Stimulated activated CD8-positive, alpha-beta memory T cell treated with anti-CD3 and anti-CD28 coated beads, Interleukin-12 subunit alpha, Interleukin-12 subunit beta, amount 100 ng/mL, for 24 hours (primary cell): ENCODE data around the gene KLHDC9.
"Not testable (repeated sequence)": the region's sequence is repeated elsewhere in the genome, so short reads cannot be mapped to it uniquely, and the experiment has no call there.

Experiments used
- DNase-seq: peaks from one replicate; pipeline ENCODE4 v3.0.0-alpha.2; 2020; ENCODE audit errors: extremely low read depth

The KLHDC9 gene

GRCh38 chr1:161096015-161096414 is 2.1 kb upstream of the KLHDC9 start:
- DNase-seq: no peak

DNA sequence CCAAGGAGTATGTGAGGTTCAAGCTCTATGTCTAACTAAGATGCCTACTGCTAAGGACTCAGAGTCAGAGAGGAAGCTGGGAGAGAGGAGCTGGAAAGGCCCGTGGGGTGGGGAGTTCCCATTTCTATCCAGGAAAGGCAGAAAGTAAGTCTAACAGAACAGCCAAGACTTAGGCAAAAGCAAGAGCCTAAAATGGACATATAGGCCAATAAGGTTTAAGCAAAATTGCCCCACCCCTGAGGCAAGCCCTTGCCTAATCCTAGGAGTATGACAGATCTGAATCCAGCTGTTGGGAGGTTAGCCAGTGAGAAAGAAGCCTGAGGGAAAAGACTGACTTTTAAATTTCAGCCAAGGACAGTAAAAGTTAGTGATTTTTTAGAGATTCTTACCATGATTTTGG is 1.6 kb upstream of the KLHDC9 start:
- no peak for DNase-seq

DNA sequence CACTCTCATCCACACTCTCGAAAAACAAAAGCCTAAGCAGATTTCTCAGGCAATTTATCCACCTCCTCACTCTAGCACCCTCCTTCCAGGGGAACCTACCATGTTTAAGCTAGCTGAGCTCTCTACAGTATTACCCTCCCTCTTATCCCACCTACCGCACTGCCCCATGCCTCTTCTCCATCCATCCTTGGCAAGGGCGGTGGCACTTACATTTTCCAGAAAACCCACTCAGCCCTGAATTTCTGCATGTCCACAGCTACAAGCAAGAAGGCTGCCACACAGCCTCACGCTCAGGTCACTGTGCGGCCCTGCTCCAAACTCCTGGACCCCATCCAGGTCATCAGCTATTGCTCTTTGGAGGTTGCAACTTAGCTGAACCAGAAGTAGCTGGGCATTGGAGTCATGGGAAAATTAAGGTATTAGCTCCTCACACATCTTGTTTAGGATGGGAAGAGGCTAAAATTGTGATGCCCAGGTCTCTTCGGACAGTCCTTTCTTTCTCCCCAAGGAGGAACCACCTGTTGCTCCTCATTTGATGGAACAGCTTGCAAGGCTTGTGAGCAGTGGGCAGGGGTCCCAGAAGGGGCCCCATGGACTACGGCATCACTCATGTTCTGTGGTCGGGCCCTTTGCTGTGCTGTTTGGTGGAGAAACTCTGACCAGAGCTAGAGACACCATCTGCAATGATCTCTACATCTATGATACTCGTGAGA is 1.1 kb downstream of the KLHDC9 start:
- DNase-seq: no peak

DNA sequence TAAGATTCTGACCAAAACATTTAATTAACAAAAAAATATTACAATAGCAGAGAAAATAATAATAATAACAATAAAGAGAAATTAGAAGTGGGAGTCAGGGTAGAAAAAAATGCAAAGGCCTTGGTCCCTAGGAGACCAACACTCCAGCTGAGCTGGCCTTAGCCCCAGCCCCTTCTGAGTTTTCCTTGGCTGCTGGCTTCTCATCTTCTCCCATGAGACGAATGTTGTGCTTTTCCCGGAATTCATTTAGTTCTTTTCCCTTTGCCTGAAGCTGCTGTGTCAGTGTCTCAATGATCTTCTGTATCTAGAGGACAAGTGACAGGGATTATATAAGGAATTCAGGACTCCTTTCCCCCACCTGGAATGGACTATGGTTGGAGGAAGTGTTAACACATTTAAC is 2.4 kb downstream of the KLHDC9 start:
- DNase-seq: no peak

- no peak for DNase-seq
Measured at GRCh38 chr1:161106431-161106830, 8.3 kb downstream of the KLHDC9 start.

GRCh38 chr1:161111117-161111516 is 13.0 kb downstream of the KLHDC9 start:
- DNase-seq: no peak

GRCh38 chr1:161111527-161111926 is 13.4 kb downstream of the KLHDC9 start:
- no peak for DNase-seq

DNA sequence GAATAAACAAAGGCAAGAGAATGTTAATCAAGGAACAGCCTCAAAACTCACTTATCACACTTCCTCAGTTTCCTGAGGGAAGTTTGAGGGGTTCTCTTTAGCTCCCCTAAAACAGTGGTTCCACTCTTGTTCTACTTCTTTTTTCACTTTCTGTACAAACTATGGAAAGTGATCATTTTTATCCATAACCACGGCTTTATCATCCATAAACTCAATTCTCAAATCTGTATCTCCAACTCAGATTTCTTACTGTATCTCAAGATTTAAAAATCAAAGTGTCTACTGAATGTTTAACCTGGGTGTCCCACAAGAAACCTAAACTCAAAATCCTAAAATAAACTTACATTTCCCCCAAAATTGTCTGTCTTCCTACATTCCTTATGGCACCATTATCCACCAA is 15.8 kb downstream of the KLHDC9 start:
- no peak for DNase-seq

GRCh38 chr1:161114556-161114955 is 16.4 kb downstream of the KLHDC9 start:
- no peak for DNase-seq

DNA sequence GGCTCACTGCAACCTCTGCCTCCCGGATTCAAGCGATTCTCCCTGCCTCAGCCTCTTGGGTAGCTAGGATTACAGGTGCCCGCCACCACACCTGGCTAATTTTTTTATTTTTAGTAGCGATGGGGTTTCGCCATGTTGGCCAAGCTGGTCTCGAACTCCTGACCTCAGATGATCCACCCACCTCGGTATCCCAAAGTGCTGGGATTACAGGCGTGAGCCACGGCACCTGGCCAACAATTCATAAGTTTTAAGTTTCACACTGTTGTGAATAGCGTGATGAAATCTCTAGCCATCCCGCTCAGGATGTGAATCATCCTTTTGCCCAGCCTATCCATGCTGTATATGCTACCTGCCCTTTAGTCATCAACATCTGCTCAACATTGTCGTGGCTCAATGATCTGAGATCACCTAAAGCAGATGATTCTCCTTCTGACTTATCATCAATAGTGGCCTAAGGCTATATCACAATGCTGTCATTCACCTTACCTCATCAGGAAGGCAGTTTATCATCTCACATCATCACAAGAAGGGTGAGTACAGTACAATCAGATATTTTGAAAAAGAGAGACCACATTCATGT is 17.1 kb downstream of the KLHDC9 start:
- DNase-seq: no peak

DNA sequence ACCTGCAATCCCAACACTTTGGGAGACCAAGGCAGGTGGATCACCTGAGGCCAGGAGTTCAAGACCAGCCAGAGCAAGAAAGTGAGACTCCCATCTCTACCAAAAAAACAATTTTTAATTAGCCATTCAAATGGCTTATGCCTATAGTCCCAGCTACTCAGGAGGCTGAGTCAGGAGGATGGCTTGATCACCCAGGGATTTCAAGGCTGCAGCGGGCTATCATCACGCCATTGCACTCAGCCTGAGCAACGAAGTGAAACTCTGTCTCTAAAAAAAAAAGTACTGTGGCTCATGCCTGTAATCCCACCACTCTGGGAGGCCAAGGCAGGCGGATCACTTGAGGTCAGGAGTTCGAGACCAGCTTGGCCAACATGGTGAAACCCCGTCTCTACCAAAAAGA is 17.8 kb downstream of the KLHDC9 start:
- DNase-seq: not testable (repeated sequence)

GRCh38 chr1:161117759-161118581 is 19.8 kb downstream of the KLHDC9 start, which contains the start of the genes NIT1 and PFDN2:
Gene NIT1 (plus strand): TSS chr1:161118105. CDS start chr1:161118177, 72 bp downstream.
Gene PFDN2 (minus strand): TSS chr1:161118037. CDS start chr1:161118026, 11 bp downstream.
- peak; percentile 64 for DNase-seq

DNA sequence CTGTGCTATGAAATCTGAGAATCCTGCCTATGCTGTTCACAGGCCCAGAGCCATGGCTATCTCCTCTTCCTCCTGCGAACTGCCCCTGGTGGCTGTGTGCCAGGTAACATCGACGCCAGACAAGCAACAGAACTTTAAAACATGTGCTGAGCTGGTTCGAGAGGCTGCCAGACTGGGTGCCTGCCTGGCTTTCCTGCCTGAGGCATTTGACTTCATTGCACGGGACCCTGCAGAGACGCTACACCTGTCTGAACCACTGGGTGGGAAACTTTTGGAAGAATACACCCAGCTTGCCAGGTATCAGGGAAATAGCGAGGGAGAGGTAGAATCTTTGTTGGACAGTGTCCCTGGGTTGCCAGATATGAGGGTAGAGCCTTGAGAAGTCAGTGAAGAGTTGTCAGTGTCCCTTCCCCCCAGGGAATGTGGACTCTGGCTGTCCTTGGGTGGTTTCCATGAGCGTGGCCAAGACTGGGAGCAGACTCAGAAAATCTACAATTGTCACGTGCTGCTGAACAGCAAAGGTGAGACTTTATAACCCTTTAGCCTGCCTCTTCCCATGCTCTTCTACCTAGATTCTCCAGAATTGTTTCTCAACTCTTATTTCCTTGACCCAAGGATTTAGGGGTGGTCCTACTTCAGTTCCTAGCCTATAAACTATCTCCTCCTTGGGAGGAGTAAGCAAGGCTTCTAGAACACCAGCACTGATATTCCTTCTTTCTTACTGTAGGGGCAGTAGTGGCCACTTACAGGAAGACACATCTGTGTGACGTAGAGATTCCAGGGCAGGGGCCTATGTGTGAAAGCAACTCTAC is 21.1 kb downstream of the KLHDC9 start:
- no peak for DNase-seq

DNA sequence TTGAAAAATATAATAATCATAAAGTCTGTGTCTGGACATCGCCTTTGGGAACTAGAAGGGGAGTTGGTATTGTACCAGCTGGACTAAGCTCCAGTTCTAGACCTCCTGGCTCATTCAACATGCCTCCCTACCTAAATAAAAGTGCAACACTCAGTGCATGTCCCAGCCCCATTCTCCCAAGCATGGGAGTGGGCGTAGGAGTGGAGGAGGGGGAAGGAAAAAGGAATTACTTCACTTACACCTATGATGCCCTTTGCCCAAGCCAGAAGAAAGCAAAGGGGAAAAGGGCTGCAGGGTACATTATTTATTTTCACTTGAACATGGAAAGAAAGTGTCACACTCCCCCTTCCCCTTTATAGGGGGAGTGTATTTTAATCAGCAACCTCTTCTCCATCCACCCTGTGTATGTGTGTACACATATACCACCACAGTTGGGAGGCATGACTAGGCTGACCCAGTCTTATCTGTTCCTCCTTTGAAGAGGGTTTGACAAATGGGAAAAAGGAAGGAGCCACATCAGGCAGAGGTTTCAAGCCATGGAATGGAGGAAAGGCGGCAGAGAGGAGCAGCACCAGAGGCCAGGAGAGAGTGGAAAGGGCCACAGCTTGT is 23.0 kb downstream of the KLHDC9 start:
- DNase-seq: no peak

DNA sequence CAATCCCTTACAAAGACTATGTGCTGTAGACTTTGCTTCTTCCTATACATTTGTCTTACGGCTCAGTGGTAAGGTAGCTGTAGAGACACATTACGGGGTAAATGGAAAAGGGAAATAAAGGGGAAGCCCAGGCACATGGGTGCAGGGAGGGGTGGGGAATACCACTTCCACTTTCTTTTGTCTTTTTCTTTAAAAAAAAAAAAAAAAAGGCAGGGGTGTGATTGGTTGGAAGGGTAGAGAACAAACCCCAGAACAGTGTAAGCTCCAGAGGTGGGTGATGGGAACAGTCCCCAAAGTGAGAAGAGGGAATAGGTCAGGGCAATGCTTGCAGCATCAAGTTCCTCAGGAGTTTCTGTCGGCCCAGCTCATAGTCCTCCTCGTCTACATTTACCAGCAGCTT is 23.7 kb downstream of the KLHDC9 start:
- DNase-seq: no peak

DNA sequence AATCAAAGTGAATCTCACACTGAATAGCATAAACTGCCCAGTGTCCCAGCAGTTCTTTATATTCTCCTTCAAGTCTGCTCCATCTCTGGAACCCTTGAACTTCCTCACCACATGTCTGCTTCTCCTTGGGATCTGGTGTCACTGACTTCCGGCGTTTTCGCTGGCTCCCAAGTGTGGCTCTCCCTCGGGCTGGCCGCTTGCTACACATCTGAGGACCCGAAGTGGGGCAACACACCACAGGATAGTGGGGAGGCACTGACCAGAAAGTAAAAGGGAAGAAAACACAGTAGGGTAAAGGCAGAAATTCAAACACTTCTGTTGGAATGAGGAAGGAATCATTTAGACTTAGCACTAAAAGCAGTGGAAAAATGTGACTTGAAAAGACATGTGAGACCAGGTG is 24.8 kb downstream of the KLHDC9 start:
- DNase-seq: no peak

DNA sequence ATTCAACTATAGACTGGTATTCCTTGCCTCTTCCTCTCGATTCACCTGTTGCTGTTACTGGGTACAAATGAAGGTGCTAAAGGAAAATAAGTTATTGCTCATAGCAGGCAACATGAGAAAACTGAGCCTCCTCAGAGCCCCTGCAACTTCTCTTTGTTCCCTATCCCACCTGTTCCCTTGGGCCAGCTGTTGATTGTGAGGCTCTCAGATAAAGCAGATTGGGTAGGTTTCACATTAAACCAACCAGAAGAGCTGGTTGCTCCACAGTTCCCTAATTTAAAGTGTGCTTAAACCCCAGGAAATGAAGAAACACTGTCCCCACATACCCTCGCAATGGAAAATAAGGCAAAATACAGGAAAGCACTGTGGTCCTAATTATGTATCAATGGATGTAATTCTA is 29.5 kb downstream of the KLHDC9 start:
- DNase-seq: no peak

DNA sequence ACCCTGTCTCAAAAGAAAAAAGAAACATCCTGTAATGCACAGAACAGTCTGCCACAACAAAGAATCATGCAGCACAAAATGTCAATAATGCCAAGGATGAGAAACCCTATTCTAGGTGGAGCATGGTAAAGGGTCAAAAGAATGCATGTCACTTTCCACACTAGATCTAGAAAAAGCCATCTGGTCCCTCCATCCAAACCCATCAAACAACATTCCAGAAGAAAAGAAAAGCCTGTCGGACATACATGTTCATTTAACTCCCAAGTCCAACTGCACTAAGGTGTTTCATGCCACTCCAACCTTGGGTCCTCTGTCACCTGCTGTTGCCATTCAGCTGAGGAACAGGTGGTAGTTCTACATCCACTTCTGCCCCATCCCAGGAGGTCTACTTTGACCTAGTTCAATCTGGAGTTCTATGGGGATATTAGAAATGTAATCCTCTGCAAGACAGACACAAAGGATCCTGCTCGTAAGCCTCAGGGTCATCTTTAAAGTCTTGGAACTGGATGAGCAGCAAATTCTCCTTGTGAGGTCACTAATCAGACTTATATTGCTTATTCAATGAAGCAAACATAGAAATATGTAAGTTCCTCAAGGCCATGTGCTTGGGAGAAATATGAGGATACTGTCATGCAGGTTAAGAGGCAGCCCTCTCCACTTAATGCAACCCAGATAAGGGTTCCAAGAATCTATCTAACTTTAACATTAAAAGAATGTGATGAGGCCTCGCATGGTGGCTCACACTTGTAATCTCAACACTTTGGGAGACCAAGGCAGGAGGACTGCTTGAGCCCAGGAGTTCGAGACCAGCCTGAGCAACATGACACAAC is 30.6 kb downstream of the KLHDC9 start:
- DNase-seq: no peak

DNA sequence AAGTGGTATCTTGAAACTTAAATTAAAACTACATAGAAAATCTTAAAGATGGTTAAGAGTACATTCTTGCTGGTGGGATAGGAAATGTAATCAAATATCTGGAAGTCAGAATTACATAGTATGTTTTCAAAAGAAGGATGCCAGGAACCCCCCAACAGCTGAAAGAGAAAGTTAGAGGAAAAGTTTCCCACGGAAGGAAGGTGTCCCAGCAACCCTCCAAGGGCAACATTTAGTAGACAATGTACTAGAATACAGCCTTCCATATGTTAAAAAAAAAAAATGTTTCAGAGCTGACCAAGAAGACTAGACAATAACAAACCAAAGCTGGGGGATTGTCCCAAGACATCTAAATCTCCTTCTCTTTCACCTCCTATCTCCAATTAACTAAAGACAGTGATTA is 32.1 kb downstream of the KLHDC9 start:
- DNase-seq: no peak
